H1 (cell line): ENCODE data around the gene PGM3. TPM values are rescaled to one million over a fixed set of nuclear protein-coding genes. Genes with fewer than 3 reads are reported as not detected.

Experiments
- GABPA ChIP-seq: IDR thresholded peaks from 2 replicates; pipeline ENCODE4 v1.6.1; 2011; ENCODE audit warnings: mild to moderate bottlenecking, low read length, moderate library complexity, borderline replicate concordance; ENCODE audit not compliant: insufficient read depth
- HDAC6 ChIP-seq: IDR thresholded peaks from one replicate; pipeline ENCODE4 v1.7.1; 2012; ENCODE audit warnings: low read depth, mild to moderate bottlenecking, inconsistent platforms, low read length, moderate library complexity
- PHF8 ChIP-seq: fragments of 200-600 bp; sonication (generic); conservative IDR thresholded peaks from 2 replicates; pipeline ENCODE4 v1.7.1; 2012; ENCODE audit warnings: low read depth, mild to moderate bottlenecking, inconsistent platforms, low read length, moderate library complexity
- RBBP5 ChIP-seq: IDR thresholded peaks from 2 replicates; pipeline ENCODE4 v1.7.1; 2012; ENCODE audit warnings: low read depth, mild to moderate bottlenecking, inconsistent platforms, low read length, moderate library complexity, borderline replicate concordance
- SP2 ChIP-seq: IDR thresholded peaks from 2 replicates; pipeline ENCODE4 v1.6.1; 2012; ENCODE audit warnings: mild to moderate bottlenecking, low read length, inconsistent platforms
- SUZ12 ChIP-seq: fragments of 200-600 bp; sonication (generic); IDR thresholded peaks from 2 replicates; pipeline ENCODE4 v1.6.1; 2012; ENCODE audit warnings: mild to moderate bottlenecking, inconsistent platforms, low read length, moderate library complexity, mixed read lengths
- USF2 ChIP-seq: IDR thresholded peaks from 2 replicates; pipeline ENCODE4 v1.6.1; 2011; ENCODE audit warnings: low read length, improper control_type of control experiment
- polyA plus RNA-seq, 7 experiments: library from polyadenylated mRNA; depleted of rRNA in 3 of 7; stranded (reverse) in 5 of 7; unstranded in 2 of 7; fragments of >200 nt in 5 of 7; fragments of 200-250 nt in 2 of 7; gene quantifications; 1 replicate in 5 of 7; 2 replicates in 1 of 7; 4 replicates in 1 of 7; pipeline versions ENCODE4 v1.2.1 to v1.2.3, GENCODE V29; 2011 to 2013; ENCODE audit warnings: missing spikeins in 2 of 7, mixed read lengths in 2 of 7
- total RNA-seq: library from RNA; stranded (reverse); fragmentation: NEBNext Ultra II Directional; extraction: Animal tissue kit (Norgen Biotek cat#: 25700); gene quantifications from 2 replicates; pipeline ENCODE4 v1.2.1, GENCODE V29; 2021
- TF ChIP-seq, protein P1 (sequence below): fragments of 300-600 bp; sonication (generic); IDR thresholded peaks from 2 replicates; pipeline ENCODE4 v1.7.1; 2012; ENCODE audit warnings: low read length, moderate library complexity, mild to moderate bottlenecking, inconsistent platforms; ENCODE audit not compliant: insufficient replicate concordance

The PGM3 gene
- total and polyA plus RNA-seq, 2 of the 8 experiments (the other 6 are each of a cell fraction or from before 2014, with no cell fraction given) = 14.5 to 60.5 TPM

GRCh38 chr6:83176246-83176645 is 16.8 kb downstream of the PGM3 start (continued):
- TF ChIP-seq, protein P1, sequence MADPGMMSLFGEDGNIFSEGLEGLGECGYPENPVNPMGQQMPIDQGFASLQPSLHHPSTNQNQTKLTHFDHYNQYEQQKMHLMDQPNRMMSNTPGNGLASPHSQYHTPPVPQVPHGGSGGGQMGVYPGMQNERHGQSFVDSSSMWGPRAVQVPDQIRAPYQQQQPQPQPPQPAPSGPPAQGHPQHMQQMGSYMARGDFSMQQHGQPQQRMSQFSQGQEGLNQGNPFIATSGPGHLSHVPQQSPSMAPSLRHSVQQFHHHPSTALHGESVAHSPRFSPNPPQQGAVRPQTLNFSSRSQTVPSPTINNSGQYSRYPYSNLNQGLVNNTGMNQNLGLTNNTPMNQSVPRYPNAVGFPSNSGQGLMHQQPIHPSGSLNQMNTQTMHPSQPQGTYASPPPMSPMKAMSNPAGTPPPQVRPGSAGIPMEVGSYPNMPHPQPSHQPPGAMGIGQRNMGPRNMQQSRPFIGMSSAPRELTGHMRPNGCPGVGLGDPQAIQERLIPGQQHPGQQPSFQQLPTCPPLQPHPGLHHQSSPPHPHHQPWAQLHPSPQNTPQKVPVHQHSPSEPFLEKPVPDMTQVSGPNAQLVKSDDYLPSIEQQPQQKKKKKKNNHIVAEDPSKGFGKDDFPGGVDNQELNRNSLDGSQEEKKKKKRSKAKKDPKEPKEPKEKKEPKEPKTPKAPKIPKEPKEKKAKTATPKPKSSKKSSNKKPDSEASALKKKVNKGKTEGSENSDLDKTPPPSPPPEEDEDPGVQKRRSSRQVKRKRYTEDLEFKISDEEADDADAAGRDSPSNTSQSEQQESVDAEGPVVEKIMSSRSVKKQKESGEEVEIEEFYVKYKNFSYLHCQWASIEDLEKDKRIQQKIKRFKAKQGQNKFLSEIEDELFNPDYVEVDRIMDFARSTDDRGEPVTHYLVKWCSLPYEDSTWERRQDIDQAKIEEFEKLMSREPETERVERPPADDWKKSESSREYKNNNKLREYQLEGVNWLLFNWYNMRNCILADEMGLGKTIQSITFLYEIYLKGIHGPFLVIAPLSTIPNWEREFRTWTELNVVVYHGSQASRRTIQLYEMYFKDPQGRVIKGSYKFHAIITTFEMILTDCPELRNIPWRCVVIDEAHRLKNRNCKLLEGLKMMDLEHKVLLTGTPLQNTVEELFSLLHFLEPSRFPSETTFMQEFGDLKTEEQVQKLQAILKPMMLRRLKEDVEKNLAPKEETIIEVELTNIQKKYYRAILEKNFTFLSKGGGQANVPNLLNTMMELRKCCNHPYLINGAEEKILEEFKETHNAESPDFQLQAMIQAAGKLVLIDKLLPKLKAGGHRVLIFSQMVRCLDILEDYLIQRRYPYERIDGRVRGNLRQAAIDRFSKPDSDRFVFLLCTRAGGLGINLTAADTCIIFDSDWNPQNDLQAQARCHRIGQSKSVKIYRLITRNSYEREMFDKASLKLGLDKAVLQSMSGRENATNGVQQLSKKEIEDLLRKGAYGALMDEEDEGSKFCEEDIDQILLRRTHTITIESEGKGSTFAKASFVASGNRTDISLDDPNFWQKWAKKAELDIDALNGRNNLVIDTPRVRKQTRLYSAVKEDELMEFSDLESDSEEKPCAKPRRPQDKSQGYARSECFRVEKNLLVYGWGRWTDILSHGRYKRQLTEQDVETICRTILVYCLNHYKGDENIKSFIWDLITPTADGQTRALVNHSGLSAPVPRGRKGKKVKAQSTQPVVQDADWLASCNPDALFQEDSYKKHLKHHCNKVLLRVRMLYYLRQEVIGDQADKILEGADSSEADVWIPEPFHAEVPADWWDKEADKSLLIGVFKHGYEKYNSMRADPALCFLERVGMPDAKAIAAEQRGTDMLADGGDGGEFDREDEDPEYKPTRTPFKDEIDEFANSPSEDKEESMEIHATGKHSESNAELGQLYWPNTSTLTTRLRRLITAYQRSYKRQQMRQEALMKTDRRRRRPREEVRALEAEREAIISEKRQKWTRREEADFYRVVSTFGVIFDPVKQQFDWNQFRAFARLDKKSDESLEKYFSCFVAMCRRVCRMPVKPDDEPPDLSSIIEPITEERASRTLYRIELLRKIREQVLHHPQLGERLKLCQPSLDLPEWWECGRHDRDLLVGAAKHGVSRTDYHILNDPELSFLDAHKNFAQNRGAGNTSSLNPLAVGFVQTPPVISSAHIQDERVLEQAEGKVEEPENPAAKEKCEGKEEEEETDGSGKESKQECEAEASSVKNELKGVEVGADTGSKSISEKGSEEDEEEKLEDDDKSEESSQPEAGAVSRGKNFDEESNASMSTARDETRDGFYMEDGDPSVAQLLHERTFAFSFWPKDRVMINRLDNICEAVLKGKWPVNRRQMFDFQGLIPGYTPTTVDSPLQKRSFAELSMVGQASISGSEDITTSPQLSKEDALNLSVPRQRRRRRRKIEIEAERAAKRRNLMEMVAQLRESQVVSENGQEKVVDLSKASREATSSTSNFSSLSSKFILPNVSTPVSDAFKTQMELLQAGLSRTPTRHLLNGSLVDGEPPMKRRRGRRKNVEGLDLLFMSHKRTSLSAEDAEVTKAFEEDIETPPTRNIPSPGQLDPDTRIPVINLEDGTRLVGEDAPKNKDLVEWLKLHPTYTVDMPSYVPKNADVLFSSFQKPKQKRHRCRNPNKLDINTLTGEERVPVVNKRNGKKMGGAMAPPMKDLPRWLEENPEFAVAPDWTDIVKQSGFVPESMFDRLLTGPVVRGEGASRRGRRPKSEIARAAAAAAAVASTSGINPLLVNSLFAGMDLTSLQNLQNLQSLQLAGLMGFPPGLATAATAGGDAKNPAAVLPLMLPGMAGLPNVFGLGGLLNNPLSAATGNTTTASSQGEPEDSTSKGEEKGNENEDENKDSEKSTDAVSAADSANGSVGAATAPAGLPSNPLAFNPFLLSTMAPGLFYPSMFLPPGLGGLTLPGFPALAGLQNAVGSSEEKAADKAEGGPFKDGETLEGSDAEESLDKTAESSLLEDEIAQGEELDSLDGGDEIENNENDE = no peak
- no peak for TF ChIP-seq SP2
- no peak for TF ChIP-seq GABPA
- TF ChIP-seq HDAC6 = no peak
- TF ChIP-seq USF2 = no peak
- TF ChIP-seq PHF8 = no peak
- no peak for TF ChIP-seq SUZ12
- no peak for TF ChIP-seq RBBP5
- TF ChIP-seq, all 59 proteins: peak for 0
